GM21576 (cell line): ENCODE results near the gene BRD8.
"Not testable (repeated sequence)": the region's sequence is repeated elsewhere in the genome, so short reads cannot be mapped to it uniquely, and the experiment has no call there.

Experiments
- ATAC-seq: cut with Tn5 transposase; IDR thresholded peaks from one replicate; pipeline ENCODE4 v1.9.1; 2021; ENCODE audit warnings: mild to moderate bottlenecking, moderate library complexity; ENCODE audit not compliant: unreplicated experiment

The BRD8 gene

GRCh38 chr5:138159666-138160065 lies 18.8 kb downstream of the BRD8 start:
- no peak for ATAC-seq

- ATAC-seq, result no peak
These were observed 20.8 kb downstream of the BRD8 start for GRCh38 chr5:138157626-138158025.

- ATAC-seq, result not testable (repeated sequence)
These were observed 22.5 kb downstream of the BRD8 start for GRCh38 chr5:138155977-138156376.

GRCh38 chr5:138149530-138149929 lies 28.9 kb downstream of the BRD8 start:
- ATAC-seq, result no peak

- ATAC-seq, result no peak
These were observed 29.6 kb downstream of the BRD8 start for GRCh38 chr5:138148811-138149210.

GRCh38 chr5:138143578-138143977 lies 34.9 kb downstream of the BRD8 start:
- not testable (repeated sequence) for ATAC-seq

- ATAC-seq, result no peak
These were observed 36.7 kb downstream of the BRD8 start for GRCh38 chr5:138141734-138142133.

- no peak for ATAC-seq
These were observed 38.2 kb downstream of the BRD8 start for GRCh38 chr5:138140268-138140667.

- ATAC-seq, result no peak
These were observed 38.7 kb downstream of the BRD8 start for GRCh38 chr5:138139781-138140090.

- no peak for ATAC-seq
These were observed 39.3 kb downstream of the BRD8 start, which contains the start of gene NME5 for GRCh38 chr5:138138949-138139780. TSS of gene NME5 (minus strand) at chr5:138139428. CDS start at chr5:138138780, 648 bp downstream.

GRCh38 chr5:138132543-138132942 lies 45.9 kb downstream of the BRD8 start:
- no peak for ATAC-seq

- no peak for ATAC-seq
These were observed 49.1 kb downstream of the BRD8 start for GRCh38 chr5:138129347-138129746.

GRCh38 chr5:138128334-138128733 lies 50.1 kb downstream of the BRD8 start:
- no peak for ATAC-seq

- ATAC-seq, result no peak
These were observed 63.2 kb downstream of the BRD8 start for GRCh38 chr5:138115254-138115653.

- no peak for ATAC-seq
These were observed 66.5 kb downstream of the BRD8 start for GRCh38 chr5:138111937-138112336.

- no peak for ATAC-seq
These were observed 67.2 kb downstream of the BRD8 start for GRCh38 chr5:138111181-138111580.

GRCh38 chr5:138110266-138110963 lies 68.0 kb downstream of the BRD8 start:
- no peak for ATAC-seq

GRCh38 chr5:138109463-138110265 lies 68.8 kb downstream of the BRD8 start:
- no peak for ATAC-seq

- no peak for ATAC-seq
These were observed 71.2 kb downstream of the BRD8 start for GRCh38 chr5:138107213-138107612.

GRCh38 chr5:138105709-138106108 lies 72.7 kb downstream of the BRD8 start:
- no peak for ATAC-seq

- ATAC-seq, result no peak
These were observed 75.2 kb downstream of the BRD8 start for GRCh38 chr5:138103319-138103637.
